ENCODE measurements around the gene ARMC5.
"Not testable (repeated sequence)": the region's sequence is repeated elsewhere in the genome, so short reads cannot be mapped to it uniquely, and the experiment has no call there.

The ARMC5 gene

GRCh38 chr16:31478956-31479355 is 19.7 kb downstream of the ARMC5 start:
- no peak for DNase-seq

DNA sequence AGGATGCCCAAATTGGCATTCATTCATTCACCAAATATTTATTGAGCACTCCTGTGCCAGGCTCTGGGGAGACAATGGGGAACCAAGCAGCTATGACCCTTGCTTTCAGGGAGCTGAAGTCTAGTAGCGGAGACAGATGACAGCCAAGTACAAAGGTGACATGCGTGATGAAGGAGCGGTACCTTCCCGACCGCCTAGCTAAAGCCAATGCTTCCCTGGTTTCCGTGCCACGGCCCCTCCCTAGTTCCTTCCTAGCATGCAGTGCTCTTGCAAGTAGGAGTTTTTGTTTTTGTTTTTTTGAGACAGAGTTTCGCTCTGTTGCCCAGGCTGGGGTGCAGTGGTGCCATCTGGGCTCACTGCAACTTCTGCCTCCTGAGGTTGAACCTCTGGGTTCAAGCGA is 20.4 kb downstream of the ARMC5 start:
- DNase-seq, result no peak

DNA sequence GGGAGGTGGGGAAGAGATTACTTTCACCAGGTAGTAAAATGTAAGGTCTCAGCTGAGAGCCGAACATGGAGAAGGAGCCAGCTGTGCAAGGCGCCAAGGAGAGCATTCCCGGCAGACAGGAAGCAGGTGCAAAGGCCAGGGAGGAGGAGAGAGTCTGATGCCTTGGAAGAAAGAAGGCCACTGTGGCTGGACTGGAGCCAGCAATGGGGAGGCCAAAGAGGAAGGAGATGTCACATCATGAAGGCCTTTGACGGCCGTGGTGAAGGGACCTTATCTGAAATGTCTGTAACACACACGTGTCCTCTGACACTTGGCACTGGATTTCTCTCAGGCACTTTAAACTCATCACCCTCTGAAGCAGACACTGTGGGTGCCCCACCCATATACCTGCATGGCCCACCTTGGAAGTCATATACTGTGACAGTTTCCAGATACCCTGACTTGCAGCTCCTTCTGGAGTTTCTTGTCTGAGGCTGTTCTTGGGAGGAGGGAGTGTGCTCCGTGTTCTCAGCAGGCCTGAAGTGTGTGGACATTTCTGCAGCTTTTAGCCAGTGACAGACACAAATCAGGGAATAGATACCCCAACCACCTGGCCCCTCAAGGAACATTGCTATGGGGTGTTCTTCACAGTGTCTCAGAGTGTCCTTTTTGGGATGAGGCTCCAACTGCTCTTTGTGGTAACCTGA is 21.7 kb downstream of the ARMC5 start:
- no peak for DNase-seq

- no peak for DNase-seq
Observed at GRCh38 chr16:31483081-31483480, 23.8 kb downstream of the ARMC5 start, which contains the start of gene SLC5A2. Gene SLC5A2, plus strand, starts transcription at chr16:31483123. Its CDS starts 14 bp downstream, at chr16:31483137.

- DNase-seq, result not testable (repeated sequence)
Observed at GRCh38 chr16:31484048-31484447, 24.7 kb downstream of the ARMC5 start.

GRCh38 chr16:31484491-31485171 is 25.3 kb downstream of the ARMC5 start:
- no peak for DNase-seq

DNA sequence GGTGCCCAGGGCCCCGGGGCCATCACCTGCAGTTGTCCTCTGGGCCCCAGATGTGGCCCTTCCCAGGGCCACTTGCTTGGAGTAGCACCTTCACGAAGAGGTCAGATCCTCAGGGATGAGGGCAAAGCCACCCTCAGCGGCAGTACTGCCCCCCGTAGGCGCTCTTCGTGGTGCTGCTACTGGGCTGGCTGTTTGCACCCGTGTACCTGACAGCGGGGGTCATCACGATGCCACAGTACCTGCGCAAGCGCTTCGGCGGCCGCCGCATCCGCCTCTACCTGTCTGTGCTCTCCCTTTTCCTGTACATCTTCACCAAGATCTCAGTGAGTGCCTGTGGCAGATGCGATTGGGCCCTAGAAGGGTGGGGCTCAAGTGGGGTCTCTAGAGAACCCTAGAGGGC is 26.3 kb downstream of the ARMC5 start:
- DNase-seq, result no peak

DNA sequence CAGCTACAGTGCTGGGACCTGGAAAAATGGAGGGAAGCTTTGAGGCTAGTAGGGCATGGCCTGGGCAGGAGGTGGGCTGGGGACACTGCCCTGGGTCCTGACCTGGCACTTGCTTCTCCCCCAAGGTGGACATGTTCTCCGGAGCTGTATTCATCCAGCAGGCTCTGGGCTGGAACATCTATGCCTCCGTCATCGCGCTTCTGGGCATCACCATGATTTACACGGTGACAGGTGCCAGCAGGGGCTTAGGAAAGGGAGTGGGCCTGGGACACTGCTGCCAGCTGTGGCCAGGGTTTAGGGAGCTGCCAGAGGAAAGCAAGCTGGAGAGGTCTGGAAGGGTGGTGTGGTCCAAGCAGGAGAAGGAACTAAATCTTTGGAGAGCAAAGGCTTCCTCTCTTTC is 26.7 kb downstream of the ARMC5 start:
- DNase-seq, result no peak

DNA sequence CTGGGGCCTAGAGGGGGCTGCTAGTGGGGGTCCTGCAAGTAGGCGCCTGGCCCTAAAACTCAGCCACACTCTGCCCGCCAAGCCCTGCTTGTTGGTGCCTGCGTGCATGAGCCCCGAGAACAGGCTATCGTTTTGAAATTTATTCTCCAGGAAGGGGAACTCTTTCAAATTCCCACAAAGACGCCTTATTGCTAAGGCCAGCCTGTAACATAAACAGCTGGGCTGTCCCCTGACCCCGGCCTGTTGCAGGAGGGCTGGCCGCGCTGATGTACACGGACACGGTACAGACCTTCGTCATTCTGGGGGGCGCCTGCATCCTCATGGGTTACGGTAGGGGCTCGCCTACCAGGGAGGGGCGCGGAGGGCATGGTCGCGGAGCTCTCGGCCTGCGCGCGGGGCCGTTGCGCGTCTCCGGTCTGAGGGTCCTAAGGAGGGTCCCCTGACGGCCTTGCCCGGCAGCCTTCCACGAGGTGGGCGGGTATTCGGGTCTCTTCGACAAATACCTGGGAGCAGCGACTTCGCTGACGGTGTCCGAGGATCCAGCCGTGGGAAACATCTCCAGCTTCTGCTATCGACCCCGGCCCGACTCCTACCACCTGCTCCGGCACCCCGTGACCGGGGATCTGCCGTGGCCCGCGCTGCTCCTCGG is 27.9 kb downstream of the ARMC5 start:
- no peak for DNase-seq

DNA sequence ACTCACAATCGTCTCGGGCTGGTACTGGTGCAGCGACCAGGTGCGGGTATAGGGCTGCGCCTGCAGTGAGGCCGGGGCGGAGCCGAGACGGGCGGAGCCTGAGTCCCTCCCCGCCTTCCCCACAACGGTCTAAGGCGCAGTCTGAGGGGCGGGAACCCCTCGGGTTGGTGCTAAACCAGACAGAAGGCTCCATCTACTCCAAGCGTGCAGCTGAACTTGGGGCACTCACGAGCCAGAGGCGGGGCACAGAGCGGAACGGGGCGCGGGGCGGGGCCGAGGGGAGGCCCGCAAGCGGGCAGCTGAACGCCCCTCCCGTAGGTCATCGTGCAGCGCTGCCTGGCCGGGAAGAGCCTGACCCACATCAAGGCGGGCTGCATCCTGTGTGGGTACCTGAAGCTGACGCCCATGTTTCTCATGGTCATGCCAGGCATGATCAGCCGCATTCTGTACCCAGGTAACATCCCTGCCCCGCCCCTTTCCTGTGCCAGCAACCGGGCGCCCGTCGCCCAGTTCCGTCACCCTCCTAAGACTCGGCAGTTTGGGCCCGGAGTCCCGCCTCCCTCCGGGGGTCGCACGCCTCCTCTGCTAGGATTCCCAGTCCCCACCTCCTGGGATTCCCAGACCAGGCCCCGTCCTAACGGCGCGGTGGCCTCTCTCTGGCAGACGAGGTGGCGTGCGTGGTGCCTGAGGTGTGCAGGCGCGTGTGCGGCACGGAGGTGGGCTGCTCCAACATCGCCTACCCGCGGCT is 28.6 kb downstream of the ARMC5 start:
- peak; percentile 72 for DNase-seq

GRCh38 chr16:31488468-31489297 is 29.4 kb downstream of the ARMC5 start:
- no peak for DNase-seq

GRCh38 chr16:31489298-31489564 is 29.9 kb downstream of the ARMC5 start:
- no peak for DNase-seq

DNA sequence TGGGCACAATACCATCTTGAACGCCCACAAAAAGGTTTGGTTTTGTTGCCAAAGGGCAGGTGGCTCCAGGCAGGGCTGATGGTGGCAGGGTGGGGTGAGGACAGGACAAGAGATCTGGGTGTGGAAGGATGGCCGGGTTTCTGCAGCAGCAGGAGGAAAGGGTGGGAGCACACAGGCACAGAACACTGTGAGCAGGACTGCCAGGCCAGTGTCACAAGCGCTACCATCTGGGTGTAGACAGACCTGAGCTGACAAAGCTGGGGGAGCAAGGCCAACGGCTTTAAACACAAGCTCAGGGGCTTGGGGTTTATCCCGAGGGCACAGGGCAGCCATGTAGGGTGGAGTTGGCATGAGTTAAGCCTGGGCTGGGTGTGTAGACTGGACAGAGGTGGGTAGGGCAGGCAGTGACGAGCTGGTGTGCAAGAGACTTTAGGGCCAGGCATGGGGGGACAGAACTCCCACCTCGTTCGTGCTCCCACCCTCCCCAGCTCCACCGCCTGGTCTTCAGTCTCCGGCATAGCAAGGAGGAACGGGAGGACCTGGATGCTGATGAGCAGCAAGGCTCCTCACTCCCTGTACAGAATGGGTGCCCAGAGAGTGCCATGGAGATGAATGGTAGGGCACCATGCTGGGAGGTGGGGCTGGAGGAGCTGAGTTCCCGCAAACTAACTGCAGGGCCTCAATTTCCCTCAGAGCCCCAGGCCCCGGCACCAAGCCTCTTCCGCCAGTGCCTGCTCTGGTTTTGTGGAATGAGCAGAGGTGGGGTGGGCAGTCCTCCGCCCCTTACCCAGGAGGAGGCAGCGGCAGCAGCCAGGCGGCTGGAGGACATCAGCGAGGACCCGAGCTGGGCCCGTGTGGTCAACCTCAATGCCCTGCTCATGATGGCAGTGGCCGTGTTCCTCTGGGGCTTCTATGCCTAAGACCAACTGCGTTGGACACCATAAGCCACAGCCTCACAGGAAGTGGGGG is 30.6 kb downstream of the ARMC5 start:
- no peak for DNase-seq

GRCh38 chr16:31491778-31492418 is 32.6 kb downstream of the ARMC5 start:
- DNase-seq, result no peak

DNA sequence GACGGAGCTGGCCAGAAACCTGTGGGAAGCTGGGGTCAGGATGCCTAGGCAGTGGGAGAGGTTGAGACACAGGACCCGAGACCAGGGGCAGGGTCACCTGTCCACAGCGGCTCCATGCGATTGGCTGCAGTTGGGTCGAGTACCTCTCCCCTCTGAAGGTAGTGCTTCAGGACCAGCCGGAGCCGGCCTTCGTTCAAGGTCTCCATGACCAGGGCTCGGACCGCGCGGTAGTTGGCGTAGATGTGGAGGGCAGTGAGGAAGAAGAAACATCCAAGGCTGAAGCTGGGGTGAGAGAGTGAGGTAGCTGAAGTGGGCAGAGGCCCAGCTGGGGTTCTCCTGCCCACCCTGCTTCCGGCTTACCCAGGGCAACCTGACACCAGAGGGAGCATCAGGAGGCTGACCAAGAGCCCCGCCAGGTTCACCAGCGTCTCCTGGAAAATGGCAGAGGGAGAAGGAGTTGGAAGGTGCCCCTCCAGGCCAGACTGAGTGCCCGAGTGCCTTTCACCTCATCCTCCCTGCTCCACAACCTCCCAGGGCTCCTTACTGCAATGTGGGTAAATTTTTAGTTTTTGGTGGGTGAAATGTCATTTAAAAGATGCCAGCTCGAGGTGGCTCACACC is 34.3 kb downstream of the ARMC5 start:
- DNase-seq, result no peak

DNA sequence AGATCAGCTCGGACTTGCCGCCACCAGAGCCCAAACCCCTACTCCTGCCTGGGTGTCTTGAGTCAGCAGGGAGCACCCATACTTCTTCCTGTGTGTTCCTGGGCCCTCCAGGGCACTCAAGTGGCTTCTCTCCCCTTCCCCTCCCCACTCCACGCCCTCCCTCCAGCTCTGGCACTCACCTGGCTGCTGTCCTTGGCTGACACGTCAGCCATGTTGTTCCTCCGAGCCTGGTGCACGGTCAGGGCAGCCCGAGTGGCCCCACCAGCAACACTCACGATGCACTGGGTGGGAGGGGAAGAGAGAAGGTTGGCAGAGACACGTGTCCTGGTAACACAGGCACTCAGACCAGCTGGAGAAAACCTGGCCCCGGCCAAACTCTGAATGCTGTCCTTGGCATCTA is 37.4 kb downstream of the ARMC5 start:
- no peak for DNase-seq

DNA sequence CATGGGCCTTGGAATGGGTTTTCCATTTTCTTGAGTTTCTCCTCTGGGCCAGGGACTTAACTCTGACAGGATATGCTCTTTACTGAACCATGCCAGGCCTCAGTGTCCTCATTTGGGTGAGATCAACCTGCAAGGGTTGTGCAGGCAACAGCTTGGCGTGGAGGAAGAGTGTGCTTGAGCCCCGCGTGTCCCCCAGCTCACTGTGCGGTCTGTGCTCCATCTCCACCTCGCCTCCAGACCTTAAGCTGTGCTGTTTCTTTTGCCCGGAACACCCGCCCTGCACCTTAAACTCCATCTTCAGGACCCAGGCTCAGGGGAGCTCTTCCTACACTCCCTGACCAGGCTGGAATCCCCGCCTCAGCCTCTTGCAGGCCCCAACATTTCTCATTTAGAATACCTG is 39.2 kb downstream of the ARMC5 start:
- DNase-seq, result no peak

- no peak for DNase-seq
Observed at GRCh38 chr16:31499928-31500327, 40.6 kb downstream of the ARMC5 start.

GRCh38 chr16:31501226-31501965 is 42.1 kb downstream of the ARMC5 start:
- no peak for DNase-seq

DNA sequence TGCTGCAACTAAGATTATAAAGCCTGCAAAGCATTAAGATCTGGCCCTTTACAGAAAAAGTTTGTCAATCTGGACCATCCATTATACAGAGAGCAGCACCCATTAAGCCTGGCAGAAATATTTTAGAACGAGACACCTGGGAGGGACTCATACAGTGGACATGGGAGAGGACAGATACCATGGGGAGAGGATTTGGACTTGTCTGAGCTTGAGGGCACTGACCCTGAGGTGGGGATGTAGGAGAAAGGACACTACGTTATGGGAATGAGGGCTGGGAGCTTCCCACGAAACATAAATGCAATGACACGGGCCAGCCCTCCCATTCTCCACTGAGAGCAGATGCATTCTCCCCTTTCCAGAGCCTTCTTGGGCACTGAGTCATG is 42.7 kb downstream of the ARMC5 start:
- no peak for DNase-seq

All from NCI-H2171 (cell line).